ENCODE results near the gene FAM3C.

DNA sequence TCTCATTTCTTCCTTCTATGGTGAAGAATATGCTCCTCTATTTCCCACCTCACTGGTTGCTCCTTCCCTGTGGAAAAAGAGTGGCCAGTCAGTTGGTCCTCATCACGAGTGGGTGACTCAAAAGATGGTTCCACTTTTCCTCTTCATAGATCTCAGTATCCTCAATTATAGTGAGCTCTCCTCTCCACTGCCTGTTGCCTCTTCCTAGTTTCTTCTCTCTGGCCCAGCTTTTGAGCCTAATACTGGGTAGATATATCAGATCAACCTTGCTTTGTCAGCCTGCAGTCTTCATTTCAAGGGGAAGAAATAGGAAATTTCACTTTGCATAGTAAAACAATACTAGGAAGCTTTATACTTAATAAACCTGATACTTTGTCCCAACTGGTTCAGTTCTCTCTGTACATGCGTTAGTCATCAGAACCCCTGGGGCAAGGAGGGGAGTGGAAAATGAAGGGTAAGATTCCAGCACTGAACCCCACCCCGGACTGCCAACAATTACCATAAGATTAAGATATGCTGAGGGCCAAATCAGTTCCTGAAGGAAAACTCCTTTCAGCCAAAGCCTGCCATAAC, 82.8 kb downstream of the FAM3C start:
- no peak for TF ChIP-seq CTCF (conservative IDR thresholded peaks at IDR 0.05; ENCODE audit: low read depth, low read length)
- TF ChIP-seq EZH2phosphoT487 (IDR thresholded peaks at IDR 0.05; ENCODE audit: borderline replicate concordance, low read length): no peak
- TF ChIP-seq EZH2 (IDR thresholded peaks at IDR 0.05; ENCODE audit: low read length, unreplicated experiment): no peak
